DND-41 (cell line): Measurements from ENCODE around the gene SLC22A7.

Experiments
- ATAC-seq: fragments of 200-7000 bp; cut with Tn5 transposase; 3 replicates; pipeline ENCODE4 v1.9.1; 2021; ENCODE audit warnings: low read depth; ENCODE audit not compliant: insufficient read depth
- DNase-seq: peaks from one replicate; pipeline ENCODE4 v3.0.0-alpha.2; 2020
- H2AFZ ChIP-seq: 2 replicates; pipeline ENCODE4 v1.6.0; 2012; ENCODE audit warnings: low read depth, low read length
- H3K27ac ChIP-seq: 2 replicates; pipeline ENCODE4 v1.5.1; 2012; ENCODE audit warnings: low read length, inconsistent platforms
- H3K27me3 ChIP-seq: fragments of 200-600 bp; sonication (generic); 2 replicates; pipeline ENCODE4 v1.6.0; 2012; ENCODE audit warnings: low read length, mild to moderate bottlenecking, inconsistent platforms; ENCODE audit not compliant: insufficient read depth, poor library complexity
- H3K36me3 ChIP-seq: 2 replicates; pipeline ENCODE4 v1.5.1; 2012; ENCODE audit warnings: low read length, inconsistent platforms; ENCODE audit not compliant: insufficient read depth
- H3K4me1 ChIP-seq: 2 replicates; pipeline ENCODE4 v1.5.1; 2012; ENCODE audit warnings: mild to moderate bottlenecking, low read length; ENCODE audit not compliant: insufficient read depth
- H3K4me2 ChIP-seq: 2 replicates; pipeline ENCODE4 v1.6.0; 2012; ENCODE audit warnings: mild to moderate bottlenecking, moderate library complexity, low read length, inconsistent platforms; ENCODE audit not compliant: insufficient read depth
- H3K4me3 ChIP-seq, 2 experiments: fragments of 200-600 bp in 1 of 2; shearing (Covaris generic) in 1 of 2; 2 replicates each; pipeline ENCODE4 v1.5.1; 2012 to 2016; ENCODE audit warnings: inconsistent platforms in 2 of 2, low read length in 2 of 2, mild to moderate bottlenecking in 2 of 2, low read depth in 1 of 2, moderate library complexity in 1 of 2
- H3K79me2 ChIP-seq: 2 replicates; pipeline ENCODE4 v1.6.0; 2012; ENCODE audit warnings: low read length, inconsistent platforms; ENCODE audit not compliant: insufficient read depth
- H3K9ac ChIP-seq: 2 replicates; pipeline ENCODE4 v1.6.0; 2012; ENCODE audit warnings: low read depth, mild to moderate bottlenecking, inconsistent platforms, low read length, moderate library complexity
- H3K9me3 ChIP-seq: 2 replicates; pipeline ENCODE4 v1.5.1; 2012; ENCODE audit warnings: low read length, moderate library complexity, mild to moderate bottlenecking, inconsistent platforms; ENCODE audit not compliant: insufficient read depth, severe bottlenecking
- H4K20me1 ChIP-seq: 2 replicates; pipeline ENCODE4 v1.6.0; 2012; ENCODE audit warnings: low read length; ENCODE audit not compliant: insufficient read depth
- EZH2 ChIP-seq: IDR thresholded peaks from 3 replicates; pipeline ENCODE4 v1.6.1; 2012; ENCODE audit warnings: borderline replicate concordance, low read depth, mild to moderate bottlenecking, moderate library complexity, low read length, inconsistent platforms; ENCODE audit not compliant: severe bottlenecking
- TF ChIP-seq, protein P1 (sequence below): IDR thresholded peaks from 2 replicates; pipeline ENCODE4 v1.5.1; 2012; ENCODE audit warnings: borderline replicate concordance, low read length, moderate library complexity, mild to moderate bottlenecking; ENCODE audit not compliant: poor library complexity, severe bottlenecking; ENCODE audit errors: extremely low read depth

SLC22A7 gene

GRCh38 chr6:43269273-43270007 is 28.6 kb upstream of the SLC22A7 start:
- H3K27ac ChIP-seq: no peak overlapping the region

GRCh38 chr6:43271103-43271815 is 26.8 kb upstream of the SLC22A7 start:
- Histone ChIP-seq H3K4me1 (peaks cover 14% of the 10 kb centered on the region), H3K36me3 (no peaks in the 10 kb centered on the region), H3K9me3 (no peaks in the 10 kb centered on the region), H3K79me2 (no peaks in the 10 kb centered on the region), H3K9ac (no peak overlapping the region), H2AFZ (no peak overlapping the region), H3K27ac (no peak overlapping the region), H4K20me1 (peaks cover 4% of the 10 kb centered on the region; the same call in 1 of the 2 replicates), H3K27me3 (peaks cover 33% of the 10 kb centered on the region), H3K4me3 (no peak overlapping the region), H3K4me2 (no peak overlapping the region)
- no peak for ATAC-seq
- TF ChIP-seq, protein P1, sequence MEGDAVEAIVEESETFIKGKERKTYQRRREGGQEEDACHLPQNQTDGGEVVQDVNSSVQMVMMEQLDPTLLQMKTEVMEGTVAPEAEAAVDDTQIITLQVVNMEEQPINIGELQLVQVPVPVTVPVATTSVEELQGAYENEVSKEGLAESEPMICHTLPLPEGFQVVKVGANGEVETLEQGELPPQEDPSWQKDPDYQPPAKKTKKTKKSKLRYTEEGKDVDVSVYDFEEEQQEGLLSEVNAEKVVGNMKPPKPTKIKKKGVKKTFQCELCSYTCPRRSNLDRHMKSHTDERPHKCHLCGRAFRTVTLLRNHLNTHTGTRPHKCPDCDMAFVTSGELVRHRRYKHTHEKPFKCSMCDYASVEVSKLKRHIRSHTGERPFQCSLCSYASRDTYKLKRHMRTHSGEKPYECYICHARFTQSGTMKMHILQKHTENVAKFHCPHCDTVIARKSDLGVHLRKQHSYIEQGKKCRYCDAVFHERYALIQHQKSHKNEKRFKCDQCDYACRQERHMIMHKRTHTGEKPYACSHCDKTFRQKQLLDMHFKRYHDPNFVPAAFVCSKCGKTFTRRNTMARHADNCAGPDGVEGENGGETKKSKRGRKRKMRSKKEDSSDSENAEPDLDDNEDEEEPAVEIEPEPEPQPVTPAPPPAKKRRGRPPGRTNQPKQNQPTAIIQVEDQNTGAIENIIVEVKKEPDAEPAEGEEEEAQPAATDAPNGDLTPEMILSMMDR: no peak
- no peak for TF ChIP-seq EZH2
- DNase-seq: no peak

More at GRCh38 chr6:43269273-43270007, 28.6 kb upstream of the SLC22A7 start:
- peak; percentile 67 for DNase-seq
- no peaks in the 10 kb centered on the region for H3K79me2 ChIP-seq
- peak; percentile 84 for ATAC-seq
- H3K4me1 ChIP-seq: peaks cover 14% of the 10 kb centered on the region
- no peaks in the 10 kb centered on the region for H3K9me3 ChIP-seq
- peak overlapping the region; percentile 54 for H2AFZ ChIP-seq
- peak overlapping the region; percentile 67 for H3K4me2 ChIP-seq
- H3K9ac ChIP-seq: peak overlapping the region; percentile 33; the same call in 1 of the 2 replicates
- TF ChIP-seq, protein P1: no peak
- peak; percentile 17 for TF ChIP-seq EZH2
- H3K4me3 ChIP-seq: peak overlapping the region in 1 of 2 experiments; percentile 50; a peak in 2 of 4 replicates
- no peaks in the 10 kb centered on the region for H3K36me3 ChIP-seq
- H4K20me1 ChIP-seq: peaks cover 4% of the 10 kb centered on the region; the same call in 1 of the 2 replicates
- peaks cover 44% of the 10 kb centered on the region for H3K27me3 ChIP-seq

DNA sequence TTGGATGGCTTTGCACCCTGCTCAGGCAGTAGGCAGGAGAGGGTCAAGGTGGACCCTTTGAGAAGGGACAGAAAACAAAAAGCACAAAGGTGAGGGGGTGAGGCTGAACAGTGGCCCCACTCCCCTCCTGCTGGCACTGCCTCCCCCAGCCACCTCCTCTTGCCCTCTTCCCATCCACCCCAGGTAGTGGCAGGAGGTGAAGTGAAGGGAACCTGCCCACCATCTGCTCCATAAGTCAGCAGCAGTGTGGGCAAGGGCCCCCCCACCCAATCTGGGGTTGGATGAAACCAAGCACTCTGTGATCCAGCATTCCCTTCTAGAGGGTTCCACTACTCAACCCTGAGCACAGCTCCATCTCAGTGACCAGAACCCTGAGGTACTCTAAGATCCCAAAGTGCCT is 26.1 kb upstream of the SLC22A7 start:
- peaks cover 37% of the 10 kb centered on the region for H3K27me3 ChIP-seq
- TF ChIP-seq EZH2: no peak
- TF ChIP-seq, protein P1: no peak

More for the DNA sequence above, 26.1 kb upstream of the SLC22A7 start:
- H3K4me1 ChIP-seq: peaks cover 14% of the 10 kb centered on the region
- H3K9ac ChIP-seq: no peak overlapping the region
- H3K79me2 ChIP-seq: no peaks in the 10 kb centered on the region
- no peak for DNase-seq
- no peak overlapping the region for H2AFZ ChIP-seq
- no peak overlapping the region for H3K4me3 ChIP-seq
- no peak overlapping the region for H3K27ac ChIP-seq
- peaks cover 4% of the 10 kb centered on the region; the same call in 1 of the 2 replicates for H4K20me1 ChIP-seq
- H3K4me2 ChIP-seq: no peak overlapping the region
- no peaks in the 10 kb centered on the region for H3K36me3 ChIP-seq
- ATAC-seq: no peak
- H3K9me3 ChIP-seq: no peaks in the 10 kb centered on the region
